GM21515 (cell line): ENCODE data around the gene STK11IP.

Experiments
- ATAC-seq: cut with Tn5 transposase; IDR thresholded peaks from one replicate; pipeline ENCODE4 v1.9.1; 2021; ENCODE audit not compliant: unreplicated experiment

STK11IP gene, protein sequence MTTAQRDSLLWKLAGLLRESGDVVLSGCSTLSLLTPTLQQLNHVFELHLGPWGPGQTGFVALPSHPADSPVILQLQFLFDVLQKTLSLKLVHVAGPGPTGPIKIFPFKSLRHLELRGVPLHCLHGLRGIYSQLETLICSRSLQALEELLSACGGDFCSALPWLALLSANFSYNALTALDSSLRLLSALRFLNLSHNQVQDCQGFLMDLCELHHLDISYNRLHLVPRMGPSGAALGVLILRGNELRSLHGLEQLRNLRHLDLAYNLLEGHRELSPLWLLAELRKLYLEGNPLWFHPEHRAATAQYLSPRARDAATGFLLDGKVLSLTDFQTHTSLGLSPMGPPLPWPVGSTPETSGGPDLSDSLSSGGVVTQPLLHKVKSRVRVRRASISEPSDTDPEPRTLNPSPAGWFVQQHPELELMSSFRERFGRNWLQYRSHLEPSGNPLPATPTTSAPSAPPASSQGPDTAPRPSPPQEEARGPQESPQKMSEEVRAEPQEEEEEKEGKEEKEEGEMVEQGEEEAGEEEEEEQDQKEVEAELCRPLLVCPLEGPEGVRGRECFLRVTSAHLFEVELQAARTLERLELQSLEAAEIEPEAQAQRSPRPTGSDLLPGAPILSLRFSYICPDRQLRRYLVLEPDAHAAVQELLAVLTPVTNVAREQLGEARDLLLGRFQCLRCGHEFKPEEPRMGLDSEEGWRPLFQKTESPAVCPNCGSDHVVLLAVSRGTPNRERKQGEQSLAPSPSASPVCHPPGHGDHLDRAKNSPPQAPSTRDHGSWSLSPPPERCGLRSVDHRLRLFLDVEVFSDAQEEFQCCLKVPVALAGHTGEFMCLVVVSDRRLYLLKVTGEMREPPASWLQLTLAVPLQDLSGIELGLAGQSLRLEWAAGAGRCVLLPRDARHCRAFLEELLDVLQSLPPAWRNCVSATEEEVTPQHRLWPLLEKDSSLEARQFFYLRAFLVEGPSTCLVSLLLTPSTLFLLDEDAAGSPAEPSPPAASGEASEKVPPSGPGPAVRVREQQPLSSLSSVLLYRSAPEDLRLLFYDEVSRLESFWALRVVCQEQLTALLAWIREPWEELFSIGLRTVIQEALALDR

DNA sequence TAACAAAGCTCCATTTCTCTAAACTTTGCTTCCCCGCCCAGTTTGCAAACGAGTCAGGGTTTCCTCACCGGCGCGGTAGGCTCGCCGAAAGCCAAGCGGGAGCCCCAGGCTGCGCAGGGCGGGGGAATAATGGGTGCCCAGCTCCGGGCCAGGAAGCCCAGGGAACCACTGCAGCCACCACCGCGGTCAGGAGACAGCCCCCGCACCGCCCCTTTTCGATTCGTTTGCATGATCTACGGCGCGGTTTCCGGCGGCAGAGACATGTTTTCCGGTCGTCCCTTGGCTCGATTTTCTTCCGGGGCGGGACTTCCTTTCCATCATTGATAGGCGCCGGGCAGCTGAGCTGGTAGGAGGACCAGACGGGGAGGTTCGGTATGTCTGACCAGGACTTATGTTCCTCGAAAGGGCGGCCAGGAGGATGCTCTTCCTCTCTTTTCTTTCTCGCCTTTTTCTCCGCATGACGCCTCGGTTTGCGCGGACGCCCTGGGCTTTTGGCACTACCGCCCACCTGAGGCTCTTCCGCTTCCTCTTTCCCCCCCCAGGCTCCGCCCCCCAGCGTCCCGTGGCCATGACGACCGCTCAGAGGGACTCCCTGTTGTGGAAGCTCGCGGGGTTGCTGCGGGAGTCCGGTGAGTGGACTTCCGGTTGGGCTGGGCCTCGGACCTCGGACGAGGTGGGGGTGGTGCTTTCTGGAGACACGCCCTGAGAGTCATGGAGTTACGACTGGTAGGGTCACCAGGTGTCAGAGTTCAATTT, at the start of gene STK11IP:
TSS of gene STK11IP (plus strand) at position 306 of the 756 bp plus-strand sequence. CDS start at position 569, 263 bp downstream.
- peak; percentile 94 for ATAC-seq

DNA sequence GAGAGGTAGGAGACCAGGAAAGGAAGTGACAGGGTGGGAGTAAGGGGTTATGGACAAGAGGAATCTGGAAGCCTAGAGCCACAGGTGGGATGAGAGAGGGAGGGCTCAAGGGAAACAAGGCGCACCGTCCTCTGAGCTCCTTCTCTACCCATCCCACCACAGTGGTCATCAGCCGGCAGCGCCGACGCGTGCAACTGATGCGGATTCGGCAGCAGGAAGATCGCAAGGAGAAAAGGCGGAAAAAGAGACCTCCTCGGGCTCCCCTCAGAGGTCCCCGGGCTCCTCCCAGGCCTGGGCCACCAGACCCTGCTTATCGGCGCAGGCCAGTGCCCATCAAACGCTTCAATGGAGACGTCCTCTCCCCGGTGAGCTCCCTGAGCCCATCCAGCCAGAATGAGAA, 48.7 kb upstream of the STK11IP start:
- no peak for ATAC-seq

DNA sequence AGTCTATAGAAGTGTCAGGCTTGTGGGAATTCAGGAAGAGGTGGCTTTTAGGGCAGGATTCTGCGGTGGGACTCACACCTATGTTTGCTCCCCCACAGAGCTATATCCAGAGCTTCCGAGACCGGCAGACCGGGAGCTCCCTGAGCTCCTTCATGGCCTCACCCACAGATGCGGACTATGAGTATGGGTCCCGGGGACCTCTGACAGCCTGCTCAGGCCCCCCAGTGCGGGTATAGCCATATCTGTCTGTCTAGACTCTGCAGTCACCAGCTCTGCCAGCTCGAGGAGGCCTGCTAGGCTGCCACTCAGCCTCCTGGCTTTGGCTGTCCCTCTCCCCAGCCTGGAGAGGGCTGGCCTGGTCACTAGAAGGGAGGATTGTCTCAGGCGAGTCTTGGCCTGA, 48.0 kb upstream of the STK11IP start:
- ATAC-seq: no peak

- peak; percentile 18 for ATAC-seq
These were observed 45.9 kb upstream of the STK11IP start for GRCh38 chr2:219551441-219552381.

- ATAC-seq: peak; percentile 95
These were observed 45.1 kb upstream of the STK11IP start for GRCh38 chr2:219552382-219553167.

- no peak for ATAC-seq
These were observed 44.6 kb upstream of the STK11IP start for GRCh38 chr2:219553168-219553417.

DNA sequence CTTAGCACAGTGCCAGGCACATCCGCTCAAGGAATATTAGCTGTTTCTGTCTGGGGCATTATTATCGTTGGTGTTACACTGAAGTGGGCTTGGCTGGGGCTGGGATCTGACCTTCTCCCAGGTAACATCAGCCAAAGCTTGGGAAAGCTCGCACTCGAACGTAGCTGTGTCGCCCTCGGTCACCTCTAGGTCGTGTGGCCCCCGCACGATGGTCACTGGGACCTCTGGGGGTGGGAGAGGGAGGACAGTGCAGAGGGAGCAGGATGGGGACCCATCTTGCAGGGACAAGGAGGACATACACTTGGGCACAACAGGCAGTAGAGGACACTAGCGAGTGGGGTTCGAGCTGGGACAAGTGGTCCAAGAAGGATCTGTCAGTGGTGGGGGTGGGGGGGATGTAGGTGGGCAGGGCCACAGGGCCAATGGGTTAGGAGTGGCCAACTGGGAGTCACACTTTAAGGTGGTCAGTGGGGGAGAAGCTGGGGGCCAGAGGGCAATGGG, 44.1 kb upstream of the STK11IP start:
- ATAC-seq: no peak

DNA sequence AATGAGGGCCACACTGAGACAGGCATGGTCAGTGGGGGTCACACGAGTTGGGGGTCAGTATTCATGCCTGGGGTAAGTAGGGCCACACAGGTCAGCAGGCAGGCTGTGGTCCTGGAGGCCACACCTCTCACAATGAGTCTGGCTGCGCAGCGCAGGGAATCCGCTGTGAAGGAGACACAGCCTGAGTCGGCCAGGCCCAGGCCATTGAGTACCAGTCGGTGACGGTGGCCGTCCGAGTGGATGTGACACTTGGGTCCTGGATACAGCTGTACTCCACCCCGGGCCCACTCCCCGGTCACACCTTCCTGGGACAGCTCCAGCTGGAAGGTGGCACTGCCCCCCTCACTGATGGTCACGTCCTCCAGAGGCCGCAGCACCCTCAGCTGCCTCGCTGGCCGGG, 43.3 kb upstream of the STK11IP start:
- no peak for ATAC-seq

DNA sequence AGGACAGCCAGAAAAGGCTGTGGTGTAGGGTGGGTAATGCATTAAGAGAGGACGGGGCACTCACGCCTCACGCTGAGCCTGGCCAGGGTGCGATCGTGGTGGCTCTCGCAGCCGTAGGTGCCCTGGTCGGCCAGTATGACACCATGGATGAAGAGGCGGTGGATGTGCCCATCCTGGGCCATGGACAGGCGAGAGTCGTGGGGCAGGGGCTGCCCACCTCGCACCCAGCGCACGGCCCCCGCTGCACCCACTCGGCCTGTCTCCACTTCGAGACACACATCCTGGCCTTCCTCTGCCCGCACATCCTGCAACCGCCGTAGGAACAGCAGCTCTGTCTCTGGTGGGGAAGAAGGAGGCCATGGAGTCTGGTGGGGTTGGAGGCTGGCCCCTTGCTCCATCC, 41.7 kb upstream of the STK11IP start:
- no peak for ATAC-seq

- ATAC-seq: no peak
These were observed 41.2 kb upstream of the STK11IP start for GRCh38 chr2:219556413-219556812.

- no peak for ATAC-seq
These were observed 40.3 kb upstream of the STK11IP start for GRCh38 chr2:219557320-219557719.

DNA sequence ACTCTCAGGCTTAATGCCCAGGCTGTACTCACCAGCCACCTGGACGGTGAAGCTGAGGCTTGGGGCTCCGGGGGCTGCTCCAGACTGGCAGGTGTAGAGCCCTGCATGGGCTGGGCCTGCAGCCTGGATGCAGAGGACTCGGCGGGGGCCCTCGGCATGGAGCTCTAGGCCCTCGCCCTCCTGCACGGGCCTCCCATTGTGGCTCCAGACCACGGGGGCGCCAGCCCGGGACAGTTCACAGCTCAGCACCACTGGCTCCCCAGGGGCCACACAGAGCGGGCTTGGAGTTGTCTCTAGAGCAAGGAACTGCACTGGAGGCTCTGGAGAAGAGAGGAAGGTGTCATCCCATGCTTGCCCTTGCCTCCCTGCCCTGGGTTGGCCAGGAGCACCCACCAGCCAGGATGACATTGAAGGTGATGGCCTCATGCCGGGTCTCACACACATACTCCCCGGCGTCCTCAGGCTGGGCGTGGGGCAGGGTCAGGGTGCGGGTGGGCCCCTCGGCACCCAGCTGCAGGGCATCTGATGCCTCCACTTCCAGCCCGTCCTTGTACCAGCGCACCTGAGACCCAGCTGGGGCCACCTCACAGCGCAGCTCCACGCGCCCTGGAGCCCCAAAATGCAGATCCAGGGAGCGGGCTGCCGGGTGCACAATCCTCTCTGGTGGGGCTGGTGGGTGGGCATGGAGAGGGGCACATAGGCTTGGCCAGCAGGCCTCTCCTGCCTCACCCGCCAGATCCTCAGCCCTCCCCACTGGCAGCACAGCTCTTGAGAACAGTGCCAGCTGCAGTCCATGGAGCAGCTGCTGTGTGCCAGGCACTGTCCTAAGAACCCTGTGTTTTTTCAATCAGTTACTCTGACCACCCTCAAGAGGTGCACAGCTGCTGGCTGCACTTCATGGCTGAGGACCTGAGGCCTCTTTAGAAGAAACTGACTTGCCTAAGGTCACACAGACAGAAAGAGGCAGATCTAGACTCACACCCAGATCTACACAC, 39.6 kb upstream of the STK11IP start:
- ATAC-seq: no peak

- ATAC-seq: no peak
These were observed 38.3 kb upstream of the STK11IP start for GRCh38 chr2:219559156-219559915.

DNA sequence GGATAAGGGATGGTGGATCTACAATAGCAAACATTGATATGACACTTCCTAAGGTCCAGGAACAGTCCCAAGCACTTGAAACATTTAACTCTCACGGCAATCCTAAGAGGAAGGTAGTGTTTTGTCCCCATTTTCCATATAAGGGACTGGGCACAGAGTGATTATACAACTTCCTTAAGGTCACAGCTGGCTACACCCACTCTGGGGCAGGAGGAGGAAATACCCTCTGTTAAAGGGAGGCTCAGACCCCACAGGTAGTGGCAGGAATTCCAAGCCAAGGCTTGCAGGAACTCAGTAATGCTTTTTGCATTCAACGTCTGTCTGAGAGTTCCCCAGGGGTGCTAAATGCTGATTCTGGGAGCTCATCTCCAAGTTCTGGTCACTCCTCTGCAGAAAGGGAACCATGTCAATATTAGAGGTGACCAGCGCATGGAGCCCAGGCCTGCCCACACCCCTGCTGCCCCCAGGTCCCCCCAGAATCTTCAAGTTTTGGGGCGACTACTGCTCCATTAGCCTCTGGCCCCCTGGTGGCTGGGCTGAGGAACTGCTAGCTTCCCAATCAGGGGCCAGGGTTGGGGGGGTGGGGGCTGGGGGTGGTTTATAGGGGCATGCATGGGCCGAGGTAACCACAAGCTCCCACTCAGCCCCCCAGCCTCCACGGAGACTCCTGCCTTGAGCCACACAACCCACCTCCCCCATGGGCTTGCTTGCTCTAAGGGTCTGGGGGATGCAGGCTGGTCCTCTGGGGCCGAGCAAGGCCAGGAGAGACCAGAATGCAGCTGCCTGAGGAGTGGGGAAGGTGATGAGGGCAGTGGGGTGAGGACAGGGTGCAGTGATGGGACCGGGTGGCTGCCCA, 37.4 kb upstream of the STK11IP start:
- ATAC-seq: peak; percentile 47

DNA sequence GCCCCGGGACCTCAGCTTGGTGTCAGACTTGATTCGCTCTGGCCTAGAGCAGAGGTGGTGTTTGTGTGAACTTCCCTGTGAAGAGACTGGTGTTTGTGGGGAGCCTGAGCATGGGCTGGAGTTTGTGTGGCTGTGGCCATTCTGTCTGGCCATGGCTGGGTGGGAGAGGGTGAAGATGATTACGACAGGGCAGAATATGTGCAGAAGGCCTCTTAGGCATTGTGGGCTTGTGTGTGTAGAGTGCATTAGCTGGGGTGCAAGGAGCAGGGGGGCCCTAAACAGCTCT, 36.8 kb upstream of the STK11IP start:
- no peak for ATAC-seq
